Stimulated activated CD4-positive, alpha-beta T cell treated with anti-CD3 and anti-CD28 coated beads, Interleukin-12 subunit alpha, Interleukin-12 subunit beta, amount 100 ng/mL, for 48 hours (primary cell): Measurements from ENCODE around the gene ADCY7.
"Not testable (repeated sequence)": the region's sequence is repeated elsewhere in the genome, so short reads cannot be mapped to it uniquely, and the experiment has no call there.

Experiments
- DNase-seq, 3 donors: peaks; one replicate each; pipeline ENCODE4 v3.0.0-alpha.2; 2020; ENCODE audit warnings: low read depth in 2 of 3, low spot score in 1 of 3

The ADCY7 gene

GRCh38 chr16:50332599-50332998 is 66.2 kb downstream of the ADCY7 start:
- no peak for DNase-seq

DNA sequence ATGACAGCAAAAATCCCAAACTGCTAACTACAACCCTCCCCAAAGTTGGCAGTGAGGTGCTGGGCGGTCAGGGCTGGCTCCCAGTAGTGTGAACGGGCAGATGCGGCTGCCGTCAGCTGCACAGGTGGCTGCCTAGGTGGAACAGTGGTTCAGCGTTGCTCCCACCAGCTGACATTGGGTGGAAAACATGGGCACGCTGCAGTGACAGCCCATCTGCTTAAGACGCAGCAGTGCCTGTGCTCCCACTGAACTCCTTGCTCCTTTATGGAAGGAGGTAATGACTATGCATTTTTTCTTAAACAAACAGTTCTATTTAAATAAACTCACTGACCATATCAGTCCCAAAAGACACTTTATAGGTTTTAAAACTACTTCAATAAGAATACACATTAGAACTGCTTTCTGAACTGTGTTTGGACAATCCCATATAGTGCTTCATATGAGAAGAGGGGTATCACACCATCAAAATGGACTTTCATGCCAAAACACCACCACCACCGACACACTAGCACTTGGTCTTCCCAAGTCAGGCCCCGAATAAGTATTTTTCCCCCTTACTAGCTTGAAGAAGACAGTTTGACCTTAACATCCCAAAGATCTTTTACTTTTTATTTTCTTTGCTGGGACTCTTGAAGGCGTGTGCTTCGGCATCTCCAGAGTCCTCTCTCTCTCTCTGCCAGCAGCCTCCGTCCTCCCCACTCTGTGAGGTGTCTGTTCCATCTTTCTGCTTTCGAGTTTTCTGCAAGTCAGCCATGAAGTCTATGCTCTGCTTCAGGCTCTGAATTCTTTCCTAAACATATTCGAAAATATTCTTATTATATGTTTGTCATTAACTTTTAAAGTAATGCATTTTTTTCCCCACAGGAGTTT is 68.0 kb downstream of the ADCY7 start:
- no peak for DNase-seq

DNA sequence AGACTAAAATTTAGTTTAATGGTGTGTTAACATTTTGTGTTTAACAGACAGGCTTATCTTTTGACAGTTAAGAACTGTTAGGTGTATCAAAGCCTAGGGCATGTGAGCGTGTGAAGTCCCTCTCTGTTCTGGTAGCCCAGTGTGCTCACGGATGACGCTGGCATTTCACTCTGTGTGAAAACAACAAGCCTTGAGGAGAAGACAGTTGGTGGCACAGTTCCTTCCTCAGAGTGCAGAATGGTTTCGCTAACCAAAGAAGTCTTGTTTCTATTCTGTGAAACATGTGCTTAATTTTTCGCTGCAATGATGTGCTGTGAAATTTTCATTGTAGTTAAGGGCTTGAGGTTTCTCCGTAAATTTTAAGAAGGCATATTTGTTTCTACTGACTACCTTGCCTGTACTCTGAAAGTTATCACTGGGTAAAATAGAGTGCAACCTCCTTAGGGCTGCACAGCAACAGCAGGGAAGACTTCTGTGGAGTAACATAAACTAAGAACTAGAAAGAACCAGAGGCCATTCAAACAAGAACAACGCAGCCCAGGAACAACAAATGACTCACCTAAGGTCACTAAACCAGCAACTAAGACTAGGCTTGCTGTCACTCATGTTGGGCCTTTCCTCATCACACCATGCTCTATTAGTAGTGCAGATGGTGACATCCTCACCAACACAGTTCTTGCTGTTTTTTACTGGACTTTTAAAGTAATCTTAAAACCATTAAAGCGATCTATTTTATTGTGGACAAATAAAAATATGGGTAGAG is 69.0 kb downstream of the ADCY7 start:
- DNase-seq = no peak

GRCh38 chr16:50336884-50337283 is 70.5 kb downstream of the ADCY7 start:
- DNase-seq = no peak

- DNase-seq = peak in 1 of 3 donors; percentile 39
Observed at GRCh38 chr16:50338371-50339231, 72.2 kb downstream of the ADCY7 start.

GRCh38 chr16:50340578-50340977 is 74.2 kb downstream of the ADCY7 start:
- no peak for DNase-seq

GRCh38 chr16:50343566-50343965 is 77.2 kb downstream of the ADCY7 start:
- not testable (repeated sequence) for DNase-seq

DNA sequence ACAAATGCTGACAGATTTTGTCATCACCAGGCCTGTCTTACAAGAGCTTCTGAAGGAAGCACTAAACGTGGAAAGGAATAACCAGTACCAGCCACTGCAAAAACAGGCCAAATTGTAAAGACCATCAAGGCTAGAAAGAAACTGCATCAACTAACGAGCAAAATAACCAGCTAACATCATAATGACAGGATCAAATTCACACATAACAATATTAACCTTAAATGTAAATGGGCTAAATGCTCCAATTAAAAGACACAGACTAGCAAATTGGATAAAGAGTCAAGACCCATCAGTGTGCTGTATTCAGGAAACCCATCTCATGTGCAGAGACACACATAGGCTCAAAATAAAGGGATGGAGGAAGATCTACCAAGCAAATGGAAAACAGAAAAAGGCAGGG is 78.9 kb downstream of the ADCY7 start:
- DNase-seq = not testable (repeated sequence)

- DNase-seq = no peak
Observed at GRCh38 chr16:50351116-50351515, 84.8 kb downstream of the ADCY7 start.

DNA sequence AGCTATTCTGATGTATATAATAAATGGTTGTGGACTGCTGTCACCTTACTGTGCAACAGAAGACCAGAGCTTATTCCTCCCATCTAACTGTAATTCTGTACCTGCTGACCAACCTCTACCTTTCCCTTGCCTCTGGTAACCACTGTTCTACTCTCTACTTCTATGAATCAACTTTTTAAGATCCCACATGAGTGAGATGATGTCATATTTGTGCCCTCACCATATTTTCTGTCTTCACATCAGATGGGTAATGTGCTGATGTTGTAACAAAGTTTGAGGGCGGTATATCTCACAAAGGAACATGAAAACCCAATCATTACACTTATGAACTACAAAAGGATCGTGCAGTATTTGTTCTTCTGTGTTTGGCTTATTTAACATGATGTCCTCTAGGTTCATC is 85.6 kb downstream of the ADCY7 start:
- no peak for DNase-seq

DNA sequence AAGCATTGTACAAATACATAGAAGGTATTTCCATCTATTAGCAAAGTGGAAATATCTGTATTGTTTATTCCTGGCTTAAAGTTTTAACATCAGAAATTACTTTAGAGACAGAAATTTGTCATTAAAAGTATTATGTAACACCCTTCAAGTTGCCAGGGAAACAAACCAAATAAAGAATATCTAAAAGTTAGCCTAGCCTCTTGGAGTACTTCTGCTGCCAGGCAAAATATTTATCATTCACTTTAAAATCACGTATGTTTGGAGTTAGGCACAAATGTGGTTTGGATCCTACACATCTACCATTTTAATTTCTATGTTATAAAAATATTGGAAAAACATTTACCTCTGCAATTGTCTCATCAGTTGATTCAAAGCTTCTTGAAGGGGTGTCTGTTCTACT is 87.7 kb downstream of the ADCY7 start:
- no peak for DNase-seq

DNA sequence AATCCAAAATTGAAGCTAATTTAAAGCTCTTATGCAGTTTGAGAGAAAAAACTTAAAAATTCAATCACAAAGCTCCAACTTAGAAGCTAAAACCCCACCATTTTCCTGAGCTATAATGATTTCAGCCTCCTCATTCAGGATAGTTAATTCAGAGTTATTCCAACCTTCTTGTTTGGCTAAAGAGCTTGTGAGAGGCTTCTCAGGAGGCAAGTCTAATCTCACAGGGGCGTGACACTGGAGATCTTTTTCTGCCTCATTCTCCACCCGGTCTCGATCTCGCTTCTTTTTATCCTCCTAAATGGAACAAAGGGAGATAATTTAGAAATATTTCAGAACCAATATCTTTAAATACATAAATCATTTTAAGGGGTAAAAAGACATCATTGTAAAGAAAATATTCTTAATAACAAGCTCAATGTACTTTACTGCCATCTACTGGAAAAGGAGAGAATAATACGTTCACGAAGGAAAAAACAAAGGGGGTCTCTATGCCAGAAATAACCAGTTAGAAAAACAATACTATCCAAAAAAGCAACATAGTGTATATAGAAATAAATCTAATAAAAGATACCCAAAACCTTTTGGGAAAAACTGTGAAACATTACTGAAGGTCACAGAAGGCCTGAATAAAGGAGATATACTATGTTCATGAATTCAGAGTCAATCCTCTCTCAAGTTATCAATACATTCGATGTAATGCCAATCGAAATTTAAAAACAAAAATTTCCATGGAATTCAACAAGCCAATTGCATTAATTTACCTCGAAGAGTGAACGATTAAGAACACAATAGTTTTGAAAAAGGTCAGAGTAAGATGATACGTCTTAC is 88.5 kb downstream of the ADCY7 start:
- DNase-seq = no peak

GRCh38 chr16:50359626-50360025 is 93.3 kb downstream of the ADCY7 start:
- DNase-seq = no peak

DNA sequence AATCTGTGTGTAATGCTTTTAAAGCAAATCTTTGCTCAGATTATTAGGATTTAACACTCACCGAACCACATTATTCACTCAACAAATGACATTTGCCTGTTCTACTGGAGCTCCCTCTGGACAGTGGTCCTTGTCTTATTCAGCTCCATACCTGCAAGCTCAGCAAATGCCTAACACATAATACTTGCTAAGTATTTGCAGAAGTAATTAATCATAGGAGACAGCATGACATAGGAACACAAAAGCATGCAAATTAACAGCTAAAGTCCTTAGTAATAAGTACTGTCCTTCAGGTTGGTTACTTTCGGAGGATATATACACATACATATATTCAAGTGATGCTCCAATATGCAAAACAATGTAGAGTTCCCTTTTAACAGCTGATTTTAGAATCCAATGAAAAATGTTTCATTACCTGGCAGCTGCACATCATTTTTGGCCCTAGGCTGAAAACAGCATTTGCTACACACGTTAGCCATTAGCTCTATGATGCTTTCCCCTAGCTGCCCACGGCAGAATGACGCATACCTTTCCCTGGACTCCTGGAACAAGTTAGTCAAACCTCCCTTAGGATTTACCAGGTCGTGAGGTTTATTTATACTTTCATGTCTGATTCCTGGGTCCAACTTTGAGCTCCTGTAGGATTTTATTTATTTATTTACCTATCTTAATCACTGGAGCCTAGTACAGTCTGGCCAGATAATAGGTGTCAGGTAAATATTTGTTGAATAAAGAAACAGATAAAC is 93.9 kb downstream of the ADCY7 start:
- DNase-seq = no peak

DNA sequence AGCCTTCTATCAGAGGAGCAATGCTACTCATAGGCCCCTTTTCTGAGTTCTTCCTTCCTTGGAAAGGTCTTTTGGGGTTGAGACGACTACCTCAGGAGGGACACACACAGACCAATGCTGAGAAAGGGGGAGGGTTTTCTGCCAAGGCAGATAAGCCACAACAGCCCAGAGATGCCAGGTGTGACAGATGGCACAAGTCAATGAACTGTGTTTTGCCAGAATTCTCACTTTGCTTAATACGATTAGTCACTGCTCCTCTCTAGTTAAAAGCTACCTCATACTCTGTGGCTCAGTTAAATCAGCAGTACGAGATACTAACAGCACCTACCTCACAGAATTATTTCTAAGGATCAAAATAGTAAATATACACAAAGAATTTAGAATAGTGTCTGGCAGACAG is 94.4 kb downstream of the ADCY7 start:
- DNase-seq = no peak

- no peak for DNase-seq
Observed at GRCh38 chr16:50363656-50364055, 97.3 kb downstream of the ADCY7 start.

- no peak for DNase-seq
Observed at GRCh38 chr16:50365791-50366575, 99.6 kb downstream of the ADCY7 start.
